ENCODE results near the gene SMIM14.

DNA sequence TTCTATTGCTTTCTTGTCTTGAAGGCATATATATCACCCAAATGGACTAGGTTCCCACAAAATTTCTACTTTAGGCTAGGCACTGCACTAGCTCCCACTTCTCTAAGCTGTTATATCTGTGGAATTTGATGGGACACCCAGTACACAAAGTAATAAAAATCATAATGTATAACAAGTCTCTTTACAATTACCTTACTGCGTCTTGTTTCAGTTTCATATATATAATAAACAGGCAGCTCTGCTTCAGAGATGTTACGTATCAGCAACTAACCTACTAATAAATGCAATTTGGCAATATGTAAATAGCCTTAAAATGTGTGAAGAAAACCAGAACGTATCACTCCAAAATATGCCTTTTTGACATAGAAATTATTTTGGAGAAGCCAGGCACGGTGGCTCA lies 69.5 kb downstream of the SMIM14 start:
- TF ChIP-seq SPI1 (IDR thresholded peaks at IDR 0.05; ENCODE audit: low read depth, low read length), result no peak
- TF ChIP-seq POLR2A (IDR thresholded peaks at IDR 0.05; ENCODE audit: low read depth, low read length), result no peak
- no peak for TF ChIP-seq POLR2AphosphoS5 (IDR thresholded peaks at IDR 0.05; ENCODE audit: low read depth, low read length)
- TF ChIP-seq TAF1 (IDR thresholded peaks at IDR 0.05; ENCODE audit: low read depth, low read length), result no peak
- TF ChIP-seq PAX5 (IDR thresholded peaks at IDR 0.05; ENCODE audit: insufficient read depth, low read length, severe bottlenecking), result no peak
